ENCODE data around the gene UBTD2.

- no peak for TF ChIP-seq CTCF (IDR thresholded peaks at IDR 0.05)
- TF ChIP-seq POLR2A (IDR thresholded peaks at IDR 0.05): no peak
- TF ChIP-seq EP300 (IDR thresholded peaks at IDR 0.05; ENCODE audit: low read depth): no peak
These were observed 121.1 kb downstream of the UBTD2 start for GRCh38 chr5:172162323-172162986.

Data from transverse colon (tissue), 3 donors.